Neuronal stem cell (in vitro differentiated cells): ENCODE results near the gene PCDHA1.
"Not testable (repeated sequence)": the region's sequence is repeated elsewhere in the genome, so short reads cannot be mapped to it uniquely, and the experiment has no call there.

Experiments used
- DNase-seq: peaks from one replicate; pipeline ENCODE4 v3.0.0-alpha.2; 2013; ENCODE audit warnings: low spot score
- H2AFZ ChIP-seq: one replicate; pipeline ENCODE4 v1.6.1; 2013; ENCODE audit warnings: mild to moderate bottlenecking, low read length, inconsistent platforms
- H2AK5ac ChIP-seq: 2 replicates; pipeline ENCODE4 v1.6.1; 2013; ENCODE audit warnings: low read depth, mild to moderate bottlenecking, inconsistent platforms, low read length, moderate library complexity, mixed read lengths
- H2BK120ac ChIP-seq: 2 replicates; pipeline ENCODE4 v1.6.1; 2013; ENCODE audit warnings: low read depth, mild to moderate bottlenecking, inconsistent platforms, low read length, moderate library complexity, mixed read lengths
- H2BK12ac ChIP-seq: one replicate; pipeline ENCODE4 v1.6.1; 2013; ENCODE audit warnings: low read length, inconsistent platforms
- H2BK15ac ChIP-seq: 2 replicates; pipeline ENCODE4 v1.6.1; 2013; ENCODE audit warnings: mild to moderate bottlenecking, low read length, inconsistent platforms, mixed read lengths
- H2BK5ac ChIP-seq: one replicate; pipeline ENCODE4 v1.6.1; 2013; ENCODE audit warnings: inconsistent platforms, mild to moderate bottlenecking, low read length, moderate library complexity
- H3K14ac ChIP-seq: one replicate; pipeline ENCODE4 v1.6.1; 2013; ENCODE audit warnings: low read length, inconsistent platforms
- H3K18ac ChIP-seq: 2 replicates; pipeline ENCODE4 v1.6.1; 2013; ENCODE audit warnings: low read length, inconsistent platforms
- H3K23ac ChIP-seq: 2 replicates; pipeline ENCODE4 v1.6.1; 2013; ENCODE audit warnings: low read depth, mild to moderate bottlenecking, mixed read lengths, low read length, inconsistent platforms; ENCODE audit not compliant: poor library complexity
- H3K27ac ChIP-seq: replicated peaks from 3 replicates; pipeline ENCODE4 v1.5.1; 2013; ENCODE audit warnings: low read length, inconsistent platforms
- H3K27me3 ChIP-seq, 3 experiments: 2 replicates each; pipeline ENCODE4 v1.6.1; 2013; ENCODE audit warnings: low read length in 3 of 3, mild to moderate bottlenecking in 2 of 3, inconsistent platforms in 1 of 3, low read depth in 1 of 3, mixed read lengths in 1 of 3, moderate library complexity in 1 of 3; ENCODE audit not compliant: control insufficient read depth in 3 of 3, insufficient read depth in 3 of 3
- H3K36me3 ChIP-seq, 2 donors: replicated peaks in 1 of 2; 2 replicates each; pipeline ENCODE4 v1.6.1; 2013; ENCODE audit warnings: low read length in 2 of 2; ENCODE audit not compliant: control insufficient read depth in 2 of 2, insufficient read depth in 2 of 2
- H3K4ac ChIP-seq: 2 replicates; pipeline ENCODE4 v1.6.1; 2013; ENCODE audit warnings: inconsistent platforms, mild to moderate bottlenecking, low read length, moderate library complexity
- H3K4me1 ChIP-seq, 2 donors: 1 replicate in 1 of 2; 2 replicates in 1 of 2; pipeline ENCODE4 v1.6.1; 2013; ENCODE audit warnings: low read length in 2 of 2, low read depth in 1 of 2; ENCODE audit not compliant: control insufficient read depth in 2 of 2, insufficient read depth in 1 of 2
- H3K4me2 ChIP-seq: one replicate; pipeline ENCODE4 v1.6.1; 2013; ENCODE audit warnings: mild to moderate bottlenecking, low read length, inconsistent platforms; ENCODE audit not compliant: insufficient read depth, poor library complexity, severe bottlenecking
- H3K4me3 ChIP-seq, 2 donors: 2 replicates each; pipeline ENCODE4 v1.5.1; 2013; ENCODE audit warnings: low read length in 2 of 2, mild to moderate bottlenecking in 2 of 2, inconsistent platforms in 1 of 2, moderate library complexity in 1 of 2
- H3K79me1 ChIP-seq: one replicate; pipeline ENCODE4 v1.6.1; 2013; ENCODE audit warnings: low read depth, mild to moderate bottlenecking, inconsistent platforms, low read length, moderate library complexity
- H3K9ac ChIP-seq: one replicate; pipeline ENCODE4 v1.6.1; 2013; ENCODE audit warnings: mild to moderate bottlenecking, low read depth, low read length, inconsistent platforms; ENCODE audit not compliant: poor library complexity
- H3K9me3 ChIP-seq, 2 donors: replicated peaks in 1 of 2; 2 replicates each; pipeline versions ENCODE3 to v1.6.1; 2013; ENCODE audit warnings: low read length in 2 of 2, mild to moderate bottlenecking in 2 of 2, inconsistent platforms in 1 of 2, low read depth in 1 of 2, mixed read lengths in 1 of 2, moderate library complexity in 1 of 2; ENCODE audit not compliant: control insufficient read depth in 2 of 2, insufficient read depth in 1 of 2
- H4K8ac ChIP-seq: one replicate; pipeline ENCODE4 v1.6.1; 2013; ENCODE audit warnings: low read depth, mild to moderate bottlenecking, inconsistent platforms, low read length, moderate library complexity
- H4K91ac ChIP-seq: one replicate; pipeline ENCODE4 v1.6.1; 2013; ENCODE audit warnings: low read length, low read depth, mild to moderate bottlenecking, inconsistent platforms; ENCODE audit not compliant: poor library complexity
- WGBS, 2 donors: extraction: QIAGEN DNeasy Blood & Tissue Kit; methylation state at CpG; one replicate each; pipeline ENCODE4 v1.1.7; 2013; ENCODE audit warnings: missing lambda C conversion rate in 2 of 2, mixed read lengths in 1 of 2; ENCODE audit not compliant: insufficient read length in 2 of 2, insufficient replicate concordance in 1 of 2; ENCODE audit errors: extremely low coverage in 2 of 2; 5-methylcytosine and 5-hydroxymethylcytosine counted together

The PCDHA1 gene

DNA sequence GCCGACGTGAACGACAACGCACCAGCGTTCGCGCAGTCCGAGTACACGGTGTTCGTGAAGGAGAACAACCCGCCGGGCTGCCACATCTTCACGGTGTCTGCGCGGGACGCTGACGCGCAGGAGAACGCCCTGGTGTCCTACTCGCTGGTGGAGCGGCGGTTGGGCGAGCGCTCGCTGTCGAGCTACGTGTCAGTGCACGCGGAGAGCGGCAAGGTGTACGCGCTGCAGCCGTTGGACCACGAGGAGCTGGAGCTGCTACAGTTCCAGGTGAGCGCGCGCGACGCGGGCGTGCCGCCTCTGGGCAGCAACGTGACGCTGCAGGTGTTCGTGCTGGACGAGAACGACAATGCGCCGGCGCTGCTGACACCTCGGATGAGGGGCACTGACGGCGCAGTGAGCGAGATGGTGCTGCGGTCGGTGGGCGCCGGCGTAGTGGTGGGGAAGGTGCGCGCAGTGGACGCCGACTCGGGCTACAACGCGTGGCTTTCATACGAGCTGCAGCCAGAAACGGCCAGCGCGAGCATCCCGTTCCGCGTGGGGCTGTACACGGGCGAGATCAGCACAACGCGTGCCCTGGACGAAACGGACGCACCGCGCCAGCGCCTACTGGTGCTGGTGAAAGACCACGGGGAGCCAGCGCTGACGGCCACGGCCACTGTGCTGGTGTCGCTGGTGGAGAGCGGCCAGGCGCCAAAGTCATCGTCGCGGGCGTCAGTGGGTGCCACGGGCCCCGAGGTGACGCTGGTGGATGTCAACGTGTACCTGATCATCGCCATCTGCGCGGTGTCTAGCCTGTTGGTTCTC, 64.1 kb downstream of the PCDHA1 start:
- H3K27me3 ChIP-seq, DNase-seq, H2BK12ac ChIP-seq, H3K27ac ChIP-seq, H3K4me2 ChIP-seq, H3K23ac ChIP-seq, H3K4me3 ChIP-seq, H3K4ac ChIP-seq, H2BK120ac ChIP-seq, H3K18ac ChIP-seq, H2BK5ac ChIP-seq, H2AFZ ChIP-seq, H2AK5ac ChIP-seq, H3K14ac ChIP-seq, H3K36me3 ChIP-seq, H3K9ac ChIP-seq, H2BK15ac ChIP-seq, H3K79me1 ChIP-seq, H4K91ac ChIP-seq, H3K4me1 ChIP-seq, H4K8ac ChIP-seq: not testable (repeated sequence)
- WGBS, 2 donors = no CpG with 5 or more reads among the region's 101 CpGs
- H3K9me3 ChIP-seq = peaks cover 0 to 30% of the 10 kb centered on the region in 2 donors

GRCh38 chr5:140855772-140856674, 70.1 kb downstream of the PCDHA1 start, which contains the start of gene PCDHA10:
TSS of gene PCDHA10 (plus strand) at chr5:140855897. CDS start at chr5:140856049, 152 bp downstream.
- Histone ChIP-seq H3K23ac (no peak within 1 kb of the TSS), H3K79me1 (peaks cover 4% of the 10 kb centered on the region), H2AK5ac (no peak within 1 kb of the TSS), H2BK15ac (no peak within 1 kb of the TSS), H3K14ac (no peak within 1 kb of the TSS), H4K91ac (no peak within 1 kb of the TSS), H3K4me3 (peak within 1 kb of the TSS in 1 of 2 donors; percentile 74), H3K27ac (no peak within 1 kb of the TSS), H3K27me3 (no peaks in the 10 kb centered on the region), H4K8ac (no peak within 1 kb of the TSS), H2BK12ac (no peak within 1 kb of the TSS), H2BK5ac (no peak within 1 kb of the TSS), H3K4me2 (no peak within 1 kb of the TSS), H3K4me1 (no peaks in the 10 kb centered on the region), H2BK120ac (no peak within 1 kb of the TSS), H3K9me3 (peaks cover 5 to 34% of the 10 kb centered on the region in 2 donors), H2AFZ (no peak within 1 kb of the TSS), H3K36me3 (peaks cover 0 to 11% of the 10 kb centered on the region in 2 donors), H3K4ac (no peak within 1 kb of the TSS), H3K9ac (peak within 1 kb of the TSS; percentile 44), H3K18ac (no peak within 1 kb of the TSS)
- no CpG with 5 or more reads among the region's 44 CpGs for WGBS, 2 donors
- peak; percentile 24 for DNase-seq

GRCh38 chr5:140857177-140857986, 71.4 kb downstream of the PCDHA1 start:
- Histone ChIP-seq H3K4me3 (no peak overlapping the region), H2BK120ac (no peak overlapping the region), H3K9ac (no peak overlapping the region), H3K4ac (no peak overlapping the region), H4K8ac (no peak overlapping the region), H2BK15ac (no peak overlapping the region), H3K4me1 (no peaks in the 10 kb centered on the region), H2BK5ac (no peak overlapping the region), H2AFZ (no peak overlapping the region), H3K14ac (no peak overlapping the region), H3K79me1 (peaks cover 4% of the 10 kb centered on the region), H3K23ac (no peak overlapping the region), H3K27me3 (no peaks in the 10 kb centered on the region), H3K27ac (no peak overlapping the region), H3K18ac (no peak overlapping the region), H2AK5ac (no peak overlapping the region), H2BK12ac (no peak overlapping the region), H4K91ac (no peak overlapping the region), H3K9me3 (peaks cover 16 to 48% of the 10 kb centered on the region in 2 donors), H3K36me3 (peaks cover 3 to 25% of the 10 kb centered on the region in 2 donors), H3K4me2 (no peak overlapping the region)
- WGBS, 2 donors = no CpG with 5 or more reads among the region's 94 CpGs
- DNase-seq = no peak
